Fibroblast of skin of abdomen (primary cell): ENCODE data around the gene SRRM4.
"Not testable (repeated sequence)": the region's sequence is repeated elsewhere in the genome, so short reads cannot be mapped to it uniquely, and the experiment has no call there.

Source experiments
- DNase-seq: peaks from one replicate; pipeline ENCODE4 v3.0.0-alpha.2; 2013

Gene SRRM4

GRCh38 chr12:119071176-119071575 is 89.8 kb downstream of the SRRM4 start:
- DNase-seq: no peak

DNA sequence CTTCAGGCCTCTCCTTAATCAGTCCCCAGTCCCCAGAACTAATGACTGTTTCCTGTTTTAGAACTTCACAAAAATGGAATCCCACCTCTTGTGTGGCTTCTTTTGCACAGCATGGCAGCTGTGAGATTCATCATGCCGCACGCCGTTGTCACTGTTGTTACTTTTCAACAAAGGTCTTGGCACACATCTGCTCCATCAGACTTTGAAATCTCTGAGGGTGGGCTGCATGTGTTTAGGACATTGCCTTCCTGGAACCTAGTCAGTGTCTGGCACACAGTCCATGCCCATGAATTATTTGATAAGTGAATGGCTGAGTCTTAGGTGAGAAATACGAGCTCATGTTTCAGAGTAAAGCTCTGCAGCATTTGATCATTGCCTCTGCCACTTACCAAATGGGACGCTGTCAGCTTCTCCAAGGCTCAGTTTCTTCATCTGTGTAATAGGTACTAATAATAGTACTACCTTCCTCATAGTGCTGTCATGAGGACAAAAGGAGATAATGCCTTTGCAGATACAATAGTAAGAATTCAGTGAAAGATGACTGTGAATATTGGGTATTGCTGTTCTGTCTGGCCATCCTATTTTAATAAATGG is 90.4 kb downstream of the SRRM4 start:
- no peak for DNase-seq

- no peak for DNase-seq
Measured at GRCh38 chr12:119072440-119072839, 91.1 kb downstream of the SRRM4 start.

DNA sequence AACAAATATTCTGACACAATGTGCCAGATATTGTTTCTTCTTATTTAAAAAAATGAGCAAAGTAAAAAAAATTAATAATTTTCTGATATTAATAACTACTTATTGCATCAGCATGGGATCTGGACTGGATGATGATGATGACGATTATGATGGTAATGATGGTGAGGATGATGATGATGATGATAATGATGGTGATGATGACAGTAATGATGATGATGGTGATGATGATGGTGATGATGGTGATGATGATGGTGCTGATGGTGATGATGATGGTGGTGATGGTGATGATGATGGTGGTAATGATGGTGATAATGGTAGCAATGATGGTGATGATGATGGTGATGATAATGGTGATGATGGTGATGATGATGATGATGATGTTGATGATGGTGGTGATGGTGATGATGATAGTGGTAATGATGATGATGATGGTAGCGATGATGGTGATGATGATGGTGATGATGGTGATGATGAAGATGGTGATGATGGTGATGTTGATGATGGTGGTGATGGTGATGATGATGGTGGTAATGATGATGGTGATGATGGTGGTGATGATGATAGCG is 94.0 kb downstream of the SRRM4 start:
- no peak for DNase-seq

- no peak for DNase-seq
Measured at GRCh38 chr12:119075918-119076317, 94.6 kb downstream of the SRRM4 start.

DNA sequence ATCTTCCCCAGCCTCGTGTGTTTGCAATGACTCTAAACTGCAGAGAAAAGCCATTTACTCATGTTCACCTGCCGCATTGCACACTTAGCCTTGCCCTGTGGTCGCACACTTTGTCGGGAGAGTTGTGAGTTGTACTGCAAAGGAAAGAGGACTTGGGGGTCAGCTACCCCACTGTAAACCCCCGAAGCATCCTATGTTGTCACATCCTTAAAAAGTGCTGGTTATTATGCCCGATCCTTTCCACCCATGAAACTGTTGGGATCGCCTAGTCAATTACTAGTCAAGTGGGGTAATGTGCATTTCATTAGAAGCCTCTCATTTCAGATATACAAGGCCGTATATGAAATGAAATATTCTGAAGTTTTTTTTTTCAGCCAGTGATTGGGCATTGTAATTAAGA is 98.2 kb downstream of the SRRM4 start:
- DNase-seq: no peak

DNA sequence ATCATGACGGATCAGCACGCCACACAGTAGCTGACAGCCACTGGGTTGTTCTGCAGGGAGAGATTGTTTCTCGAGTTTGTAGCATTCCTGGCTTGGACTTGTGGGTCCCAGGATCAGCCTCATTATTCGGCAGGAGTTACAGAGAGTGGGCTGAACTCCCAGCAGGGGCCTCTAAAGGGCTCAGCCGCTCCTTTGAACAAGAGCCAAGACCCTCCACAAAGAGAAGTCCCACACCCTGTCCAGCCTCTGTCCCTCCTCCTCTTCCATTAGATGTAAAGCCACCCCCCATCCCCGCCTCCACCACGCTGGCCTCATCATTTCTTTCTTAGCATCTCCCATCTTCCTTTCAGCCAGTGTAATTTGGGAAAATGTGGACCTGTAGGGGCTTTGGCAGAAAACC is 100.7 kb downstream of the SRRM4 start:
- no peak for DNase-seq

DNA sequence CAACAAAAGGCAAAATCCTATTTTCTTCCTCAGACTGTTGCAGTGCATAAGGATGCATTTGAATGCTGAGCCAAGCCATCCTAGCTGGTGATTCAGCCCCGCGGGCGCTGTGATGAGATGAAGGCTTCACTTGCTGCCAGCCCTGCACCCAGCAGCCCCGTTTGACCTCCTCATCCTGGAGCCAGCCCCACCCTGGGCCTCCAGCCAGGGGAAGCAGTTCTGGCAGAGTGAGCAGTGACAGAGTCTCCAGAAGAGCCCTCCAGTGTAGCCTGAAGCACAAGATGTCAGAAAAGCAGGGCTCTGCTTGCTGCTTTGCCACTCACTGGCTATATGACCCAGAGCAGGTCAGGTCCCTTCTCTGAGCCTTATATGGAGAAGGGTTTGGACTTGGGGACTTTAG is 101.2 kb downstream of the SRRM4 start:
- no peak for DNase-seq

DNA sequence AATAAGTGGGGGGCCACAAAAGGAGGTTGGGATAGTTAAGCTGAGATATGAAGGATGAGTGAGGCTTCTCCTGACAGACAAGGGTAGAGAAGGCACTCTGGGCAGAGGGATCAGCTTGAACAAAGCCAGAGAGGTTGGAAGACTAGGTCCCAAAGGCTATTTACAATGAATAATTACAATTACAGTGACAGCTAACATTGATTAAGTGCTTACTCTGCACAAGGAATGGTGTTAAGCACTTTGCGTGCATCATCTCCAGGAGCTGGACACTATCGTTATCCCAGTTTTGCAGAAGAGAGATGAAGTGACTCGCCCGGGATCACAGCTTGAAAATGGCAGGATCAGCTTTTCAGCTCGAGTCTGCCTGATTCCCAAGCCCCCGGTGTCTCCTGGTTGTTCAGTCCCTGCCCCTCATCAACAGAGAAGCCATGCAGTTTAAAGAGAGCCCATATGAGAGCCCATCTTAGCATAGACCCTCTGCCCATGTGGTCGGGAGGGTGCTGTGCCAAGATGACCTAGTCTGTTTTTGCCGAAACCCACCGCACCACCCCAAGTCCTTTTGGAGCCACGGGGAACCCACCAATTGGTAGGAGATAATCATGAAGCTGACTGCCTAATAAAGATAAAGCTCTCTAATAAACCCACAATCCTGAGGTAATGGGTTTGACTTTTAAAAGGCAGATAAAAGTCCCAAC is 107.5 kb downstream of the SRRM4 start:
- DNase-seq: no peak

DNA sequence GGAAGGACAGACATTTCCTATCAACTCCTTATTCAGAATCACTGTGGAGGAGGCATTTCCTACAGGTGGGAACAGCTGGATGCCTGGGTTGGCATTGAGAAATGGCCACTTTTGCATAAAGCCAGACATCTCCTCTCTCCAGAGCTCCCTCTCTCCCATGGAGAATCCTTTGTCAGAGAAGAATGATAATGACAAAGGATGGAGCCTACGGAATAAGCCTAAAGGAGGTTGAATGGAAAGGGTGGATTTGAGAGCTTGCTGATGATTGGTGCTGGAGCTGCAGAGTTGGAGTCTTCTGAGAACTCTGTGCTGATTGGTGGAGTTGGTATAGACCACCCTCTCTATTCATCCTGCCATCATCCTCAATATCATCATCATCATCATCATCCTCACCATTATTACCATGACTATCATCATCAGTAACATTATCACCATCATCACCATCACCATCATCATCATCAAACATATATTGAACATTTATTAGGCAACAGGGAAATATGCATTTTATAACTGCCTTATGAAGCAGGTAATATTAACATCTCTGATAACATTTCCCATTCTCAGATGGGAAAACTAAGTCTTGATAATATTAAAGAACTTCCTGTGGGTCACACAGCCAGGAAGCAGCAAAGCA is 108.2 kb downstream of the SRRM4 start:
- no peak for DNase-seq

- no peak for DNase-seq
Measured at GRCh38 chr12:119090276-119090675, 108.9 kb downstream of the SRRM4 start.

GRCh38 chr12:119090865-119091264 is 109.5 kb downstream of the SRRM4 start:
- no peak for DNase-seq

DNA sequence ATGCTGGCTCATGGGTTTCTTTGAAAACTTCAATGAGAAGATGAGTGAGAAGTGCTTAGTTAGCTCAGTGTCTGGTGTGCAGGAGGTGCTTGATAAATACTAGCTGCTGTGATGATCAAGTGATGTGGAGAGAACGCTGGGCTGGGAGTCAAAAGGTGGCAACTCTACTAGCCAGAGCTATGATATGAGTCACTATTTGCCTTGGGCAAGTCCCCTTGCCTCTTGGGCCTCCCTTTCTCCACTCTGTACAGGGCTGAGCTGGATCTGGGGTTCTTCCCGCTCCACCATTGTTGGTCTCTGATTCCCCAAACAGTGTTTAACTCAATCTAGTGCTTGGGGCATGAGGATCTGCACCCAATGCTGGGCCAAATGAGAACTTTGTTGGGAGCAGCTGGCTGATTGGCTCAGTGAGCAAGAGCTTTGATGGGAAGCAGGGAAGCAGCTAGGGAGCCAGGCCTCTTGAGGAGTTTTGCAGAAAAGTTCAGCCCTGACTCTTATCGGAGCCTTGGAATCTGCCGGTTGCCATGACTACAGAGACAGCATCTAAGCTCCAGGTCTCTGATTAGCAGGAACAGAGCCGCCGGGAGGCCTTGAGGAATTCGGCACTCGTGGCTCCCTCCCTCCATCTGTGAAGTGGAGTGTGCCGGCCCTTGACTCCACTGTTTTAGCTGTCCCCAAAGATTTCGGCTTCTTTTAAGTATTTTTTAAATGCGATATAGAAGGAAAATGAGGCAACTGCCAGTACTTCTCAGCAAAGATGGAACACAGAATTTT is 115.3 kb downstream of the SRRM4 start:
- no peak for DNase-seq

DNA sequence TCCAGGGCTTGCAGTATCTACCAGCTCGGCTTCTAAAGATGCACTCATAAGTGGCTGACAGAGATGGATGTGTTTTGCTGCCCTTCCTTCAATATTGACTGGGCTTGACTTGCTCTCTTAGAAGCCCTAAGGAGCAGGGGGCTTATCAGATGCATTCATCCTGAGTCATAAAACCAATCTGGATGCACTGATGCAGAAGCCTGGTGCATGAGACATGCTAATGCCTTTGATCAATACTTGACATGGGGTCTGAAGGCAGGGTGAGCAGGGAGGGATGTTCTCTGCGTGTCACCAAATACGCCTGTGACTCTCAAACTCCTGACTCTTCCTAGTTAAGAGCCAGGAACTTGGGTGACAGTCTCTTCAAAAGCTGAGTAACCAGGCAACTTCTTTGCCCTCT is 119.6 kb downstream of the SRRM4 start:
- no peak for DNase-seq

GRCh38 chr12:119102274-119102673 is 120.9 kb downstream of the SRRM4 start:
- DNase-seq: no peak

DNA sequence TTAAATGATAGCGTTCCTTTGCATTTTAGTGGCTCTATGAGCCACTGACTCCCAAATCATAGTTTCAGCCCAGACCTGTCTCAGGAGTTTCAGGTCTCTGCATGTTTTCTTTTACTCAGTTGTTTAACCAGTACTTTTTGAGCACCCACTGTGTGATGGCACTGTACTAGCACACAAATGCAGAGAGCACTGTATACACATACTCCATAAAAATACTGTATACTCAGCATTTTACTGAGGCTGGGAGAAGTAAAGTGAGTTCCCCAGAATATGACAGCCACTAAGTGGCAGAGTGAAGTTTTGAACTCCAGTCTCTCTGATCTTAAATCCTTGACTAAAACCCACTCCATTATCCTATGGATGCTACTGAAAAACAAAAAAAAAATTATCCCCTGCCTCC is 121.4 kb downstream of the SRRM4 start:
- DNase-seq: no peak

GRCh38 chr12:119104969-119105368 is 123.6 kb downstream of the SRRM4 start:
- not testable (repeated sequence) for DNase-seq

GRCh38 chr12:119113496-119113986 is 132.2 kb downstream of the SRRM4 start:
- no peak for DNase-seq

- no peak for DNase-seq
Measured at GRCh38 chr12:119114294-119114693, 133.0 kb downstream of the SRRM4 start.

DNA sequence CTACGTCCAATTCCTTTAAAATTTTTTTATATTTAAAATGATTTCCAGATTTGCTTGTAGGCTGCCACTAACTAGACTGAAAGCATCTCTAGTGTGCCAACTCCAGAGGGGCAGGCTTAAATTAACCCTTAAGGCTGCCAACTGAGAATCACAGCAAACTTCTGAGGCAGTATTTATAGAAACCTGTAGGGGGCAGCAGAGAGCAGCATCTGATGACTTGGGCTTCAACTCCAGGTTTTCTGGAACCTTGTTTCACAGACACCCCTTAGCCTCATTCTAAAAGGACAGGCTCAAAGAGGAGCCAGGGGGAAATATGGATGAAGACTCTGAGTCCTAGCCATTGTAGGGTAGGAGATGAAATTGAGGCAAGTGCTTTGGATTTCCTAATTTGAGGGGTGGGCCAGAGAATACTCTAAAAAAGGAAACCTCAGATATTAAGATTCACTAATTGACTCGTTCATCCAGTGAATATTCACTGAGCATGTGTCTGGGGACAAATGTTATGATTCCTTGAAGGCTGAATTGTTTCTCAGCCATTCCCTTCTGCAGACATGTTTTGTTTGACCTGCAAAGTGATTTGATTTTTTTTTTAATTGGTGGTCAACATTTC is 134.1 kb downstream of the SRRM4 start:
- DNase-seq: peak; percentile 26

GRCh38 chr12:119117936-119118335 is 136.6 kb downstream of the SRRM4 start:
- no peak for DNase-seq

DNA sequence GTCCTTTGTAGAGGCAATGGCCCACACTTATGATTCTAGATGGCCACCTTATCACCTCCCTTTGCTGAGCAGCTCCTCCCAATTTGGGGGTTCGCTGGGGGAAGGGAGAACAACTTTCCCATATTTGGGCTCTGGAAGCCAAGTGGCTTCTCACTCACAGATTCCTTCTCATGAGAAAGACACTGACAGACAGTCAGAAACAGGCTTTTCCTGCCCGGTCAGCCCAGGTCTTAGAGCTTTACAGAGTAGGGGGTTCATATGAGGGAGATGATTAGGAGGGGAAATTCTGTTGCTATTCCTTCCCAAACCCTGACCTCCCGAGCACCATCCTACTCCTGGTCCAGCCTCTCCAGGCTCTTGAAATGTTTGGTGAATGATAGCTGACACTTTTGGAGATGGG is 137.3 kb downstream of the SRRM4 start:
- DNase-seq: no peak
